Osteoblast (primary cell): ENCODE data around the gene GARIN6. TPM values are rescaled to one million over a fixed set of nuclear protein-coding genes. Genes with fewer than 3 reads are reported as not detected.

Experiments
- DNase-seq: peaks from one replicate; pipeline ENCODE4 v3.0.0; 2011; ENCODE audit warnings: low spot score, mixed read lengths; ENCODE audit not compliant: insufficient read length; ENCODE audit errors: missing footprints
- H2AFZ ChIP-seq: 2 replicates; pipeline ENCODE4 v1.6.0; 2011; ENCODE audit warnings: mild to moderate bottlenecking, low read length
- H3K27ac ChIP-seq: 2 replicates; pipeline ENCODE4 v1.5.1; 2011; ENCODE audit warnings: mild to moderate bottlenecking, low read depth, low read length, moderate library complexity
- H3K27me3 ChIP-seq: 2 replicates; pipeline ENCODE4 v1.6.0; 2012; ENCODE audit warnings: mild to moderate bottlenecking, control low read depth, inconsistent platforms, low read length, moderate library complexity; ENCODE audit not compliant: insufficient read depth
- H3K36me3 ChIP-seq: 2 replicates; pipeline ENCODE4 v1.5.1; 2011; ENCODE audit warnings: mild to moderate bottlenecking, low read length, control low read depth, moderate library complexity; ENCODE audit not compliant: insufficient read depth
- H3K4me1 ChIP-seq: 2 replicates; pipeline ENCODE4 v1.5.1; 2011; ENCODE audit warnings: mild to moderate bottlenecking, low read length, control low read depth, moderate library complexity; ENCODE audit not compliant: insufficient read depth
- H3K4me2 ChIP-seq: 2 replicates; pipeline ENCODE4 v1.6.0; 2011; ENCODE audit warnings: mild to moderate bottlenecking, low read length; ENCODE audit not compliant: insufficient read depth
- H3K4me3 ChIP-seq: fragments of 200-600 bp; sonication (generic); 3 replicates; pipeline ENCODE4 v1.5.1; 2012; ENCODE audit warnings: mild to moderate bottlenecking, low read length, inconsistent platforms; ENCODE audit not compliant: insufficient read depth
- H3K79me2 ChIP-seq: 2 replicates; pipeline ENCODE4 v1.6.0; 2012; ENCODE audit warnings: mild to moderate bottlenecking, low read length, control low read depth, inconsistent platforms; ENCODE audit not compliant: insufficient read depth
- H3K9me3 ChIP-seq: 2 replicates; pipeline ENCODE4 v1.5.1; 2011; ENCODE audit warnings: low read depth, low read length, control low read depth
- H4K20me1 ChIP-seq: 2 replicates; pipeline ENCODE4 v1.6.0; 2012; ENCODE audit warnings: mild to moderate bottlenecking, low read length, control low read depth; ENCODE audit not compliant: insufficient read depth
- total RNA-seq: library from RNA; depleted of rRNA; stranded (reverse); fragments of >200 nt; gene quantifications from 2 replicates; pipeline ENCODE4 v1.2.3, GENCODE V29; 2012
- TF ChIP-seq, protein P1 (sequence below): IDR thresholded peaks from 2 replicates; pipeline ENCODE4 v1.5.1; 2011; ENCODE audit warnings: mild to moderate bottlenecking, low read depth, low read length, moderate library complexity; ENCODE audit errors: extremely low read depth

GARIN6 gene
- total RNA-seq, 1 donor, result not detected

DNA sequence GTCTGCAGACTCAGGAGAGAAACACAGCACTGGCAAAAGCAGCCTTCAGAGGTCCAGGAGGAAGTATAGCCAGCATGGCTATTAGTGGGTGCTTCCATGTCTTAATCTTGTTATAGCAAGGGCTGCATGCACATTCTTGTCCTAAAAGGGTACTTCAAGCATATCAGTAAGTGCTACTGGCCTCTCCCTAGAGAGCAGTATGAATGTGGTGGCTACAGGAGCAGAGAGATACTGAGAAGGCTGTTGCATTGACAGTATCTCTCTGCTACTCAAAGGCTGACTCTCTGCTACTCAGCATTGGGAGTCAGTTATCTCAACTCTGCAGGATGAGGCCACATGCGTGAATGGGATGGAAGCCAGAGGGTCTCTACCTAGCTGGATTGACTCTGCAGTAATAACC is 2.0 kb downstream of the GARIN6 start:
- no peak overlapping the region for H3K4me2 ChIP-seq
- no peaks in the 10 kb centered on the region for H4K20me1 ChIP-seq
- no peaks in the 10 kb centered on the region for H3K36me3 ChIP-seq
- H3K27me3 ChIP-seq, result no peaks in the 10 kb centered on the region
- no peaks in the 10 kb centered on the region for H3K4me1 ChIP-seq
- no peak overlapping the region for H3K4me3 ChIP-seq
- no peak overlapping the region for H2AFZ ChIP-seq
- TF ChIP-seq, protein P1, sequence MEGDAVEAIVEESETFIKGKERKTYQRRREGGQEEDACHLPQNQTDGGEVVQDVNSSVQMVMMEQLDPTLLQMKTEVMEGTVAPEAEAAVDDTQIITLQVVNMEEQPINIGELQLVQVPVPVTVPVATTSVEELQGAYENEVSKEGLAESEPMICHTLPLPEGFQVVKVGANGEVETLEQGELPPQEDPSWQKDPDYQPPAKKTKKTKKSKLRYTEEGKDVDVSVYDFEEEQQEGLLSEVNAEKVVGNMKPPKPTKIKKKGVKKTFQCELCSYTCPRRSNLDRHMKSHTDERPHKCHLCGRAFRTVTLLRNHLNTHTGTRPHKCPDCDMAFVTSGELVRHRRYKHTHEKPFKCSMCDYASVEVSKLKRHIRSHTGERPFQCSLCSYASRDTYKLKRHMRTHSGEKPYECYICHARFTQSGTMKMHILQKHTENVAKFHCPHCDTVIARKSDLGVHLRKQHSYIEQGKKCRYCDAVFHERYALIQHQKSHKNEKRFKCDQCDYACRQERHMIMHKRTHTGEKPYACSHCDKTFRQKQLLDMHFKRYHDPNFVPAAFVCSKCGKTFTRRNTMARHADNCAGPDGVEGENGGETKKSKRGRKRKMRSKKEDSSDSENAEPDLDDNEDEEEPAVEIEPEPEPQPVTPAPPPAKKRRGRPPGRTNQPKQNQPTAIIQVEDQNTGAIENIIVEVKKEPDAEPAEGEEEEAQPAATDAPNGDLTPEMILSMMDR, result no peak
- DNase-seq, result no peak
- H3K9me3 ChIP-seq, result peaks cover 3% of the 10 kb centered on the region
- H3K27ac ChIP-seq, result no peak overlapping the region
- H3K79me2 ChIP-seq, result no peaks in the 10 kb centered on the region

DNA sequence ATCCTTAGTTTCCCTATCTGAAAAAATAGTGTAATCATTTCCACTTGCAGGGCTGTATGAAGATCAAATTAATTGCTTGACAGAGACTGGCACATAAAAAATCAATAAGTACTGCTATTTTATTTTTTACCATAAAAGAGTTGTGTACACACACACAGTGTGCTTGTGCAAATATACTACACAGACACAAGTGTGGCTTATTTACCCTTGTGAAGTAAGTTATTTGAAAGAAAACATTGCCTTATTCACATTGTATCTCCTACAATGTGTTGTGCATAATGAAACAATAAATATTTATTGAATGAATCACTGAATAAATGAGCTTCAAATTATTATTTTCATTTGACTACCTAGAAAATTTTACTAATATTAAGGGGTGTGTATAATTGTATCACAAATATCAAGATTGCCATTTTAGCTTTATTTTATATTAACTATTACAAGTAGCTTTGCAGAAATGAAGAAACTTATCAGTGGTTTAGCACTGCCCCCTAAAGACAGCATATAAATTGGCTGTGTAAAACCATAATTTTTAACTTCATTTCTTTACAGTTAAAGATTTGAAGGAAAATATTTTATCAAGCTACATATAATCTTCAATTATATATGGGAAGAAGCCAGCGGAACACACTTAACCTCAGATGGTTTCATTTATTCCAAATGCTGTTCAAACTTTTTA is 11.3 kb downstream of the GARIN6 start:
- TF ChIP-seq, protein P1, result peak; percentile 15
- H3K4me2 ChIP-seq, result no peak overlapping the region
- no peaks in the 10 kb centered on the region for H3K27me3 ChIP-seq
- no peaks in the 10 kb centered on the region for H3K79me2 ChIP-seq
- no peak overlapping the region for H3K27ac ChIP-seq
- H3K9me3 ChIP-seq, result no peaks in the 10 kb centered on the region
- H3K36me3 ChIP-seq, result no peaks in the 10 kb centered on the region
- DNase-seq, result no peak
- no peaks in the 10 kb centered on the region for H4K20me1 ChIP-seq
- no peak overlapping the region for H3K4me3 ChIP-seq
- H3K4me1 ChIP-seq, result no peaks in the 10 kb centered on the region
- H2AFZ ChIP-seq, result no peak overlapping the region

DNA sequence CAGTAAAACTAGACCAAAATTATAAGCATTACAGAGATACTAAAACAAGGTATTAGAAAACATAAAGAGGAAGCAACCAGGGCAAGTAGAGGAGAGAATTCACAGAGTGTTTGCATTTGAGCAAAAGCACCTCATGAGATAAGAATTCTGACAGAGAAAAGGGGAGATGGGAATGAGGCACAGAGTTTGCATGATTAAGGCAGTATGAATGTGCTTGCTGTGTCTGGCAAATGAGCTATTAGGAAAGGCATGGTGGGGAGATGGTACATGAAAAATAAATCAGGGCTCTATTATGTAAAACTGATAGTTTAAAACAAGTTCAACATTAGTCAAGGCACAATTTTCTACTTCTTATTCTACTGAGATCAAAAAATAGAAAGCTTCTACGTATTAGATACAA is 23.1 kb downstream of the GARIN6 start:
- TF ChIP-seq, protein P1, result no peak
- Histone ChIP-seq H3K27ac (no peak overlapping the region), H3K4me3 (no peak overlapping the region), H3K36me3 (no peaks in the 10 kb centered on the region), H3K4me1 (no peaks in the 10 kb centered on the region), H3K27me3 (no peaks in the 10 kb centered on the region), H3K9me3 (no peaks in the 10 kb centered on the region), H3K79me2 (no peaks in the 10 kb centered on the region), H2AFZ (no peak overlapping the region), H3K4me2 (no peak overlapping the region), H4K20me1 (no peaks in the 10 kb centered on the region)
- no peak for DNase-seq

DNA sequence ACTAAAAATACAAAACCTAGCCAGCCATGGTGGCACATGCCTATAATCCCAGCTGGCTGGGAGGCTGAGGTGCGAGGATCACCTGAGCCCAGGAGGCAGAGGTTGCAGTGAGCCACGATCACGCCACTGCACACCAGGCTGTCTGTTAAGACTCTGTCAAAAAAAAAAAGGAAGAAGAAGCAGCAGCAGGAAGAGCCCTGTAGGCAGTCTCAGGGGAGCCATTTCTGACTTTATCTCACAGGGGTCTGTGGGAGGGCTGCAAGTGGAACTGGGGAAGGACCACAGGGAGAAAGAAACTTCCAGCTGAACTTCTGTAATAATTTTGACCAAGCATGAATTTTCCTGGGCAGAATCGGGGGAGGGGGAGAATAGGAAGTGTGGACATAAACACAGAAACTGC is 32.7 kb downstream of the GARIN6 start:
- Histone ChIP-seq H3K4me1 (no peaks in the 10 kb centered on the region), H3K27ac (no peak overlapping the region), H3K4me2 (no peak overlapping the region), H3K27me3 (no peaks in the 10 kb centered on the region), H3K4me3 (no peak overlapping the region), H3K36me3 (no peaks in the 10 kb centered on the region), H3K79me2 (no peaks in the 10 kb centered on the region), H3K9me3 (no peaks in the 10 kb centered on the region), H2AFZ (no peak overlapping the region), H4K20me1 (no peaks in the 10 kb centered on the region)
- TF ChIP-seq, protein P1, result no peak
- DNase-seq, result no peak
